SIG-M5 (cell line): ENCODE results near the gene SLC19A1.

ENCODE experiments used
- DNase-seq: peaks from one replicate; lab custom pipeline; 2025; lab: John Stamatoyannopoulos, UW

SLC19A1 gene

GRCh38 chr21:45466330-45467220 is 75.7 kb downstream of the SLC19A1 start:
- DNase-seq, result no peak

- no peak for DNase-seq
Observed at GRCh38 chr21:45465611-45466329, 76.5 kb downstream of the SLC19A1 start.

GRCh38 chr21:45465105-45465504 is 77.1 kb downstream of the SLC19A1 start:
- DNase-seq, result no peak

- DNase-seq, result no peak
Observed at GRCh38 chr21:45464309-45464708, 77.9 kb downstream of the SLC19A1 start.

GRCh38 chr21:45463871-45464270 is 78.4 kb downstream of the SLC19A1 start:
- DNase-seq, result no peak

GRCh38 chr21:45461806-45462341 is 80.4 kb downstream of the SLC19A1 start:
- no peak for DNase-seq

GRCh38 chr21:45461369-45461750 is 80.9 kb downstream of the SLC19A1 start:
- DNase-seq, result no peak

- DNase-seq, result no peak
Observed at GRCh38 chr21:45460611-45461368, 81.5 kb downstream of the SLC19A1 start.

GRCh38 chr21:45460011-45460565 is 82.2 kb downstream of the SLC19A1 start:
- DNase-seq, result no peak

GRCh38 chr21:45459171-45460010 is 82.8 kb downstream of the SLC19A1 start:
- no peak for DNase-seq

- no peak for DNase-seq
Observed at GRCh38 chr21:45458281-45459170, 83.7 kb downstream of the SLC19A1 start.

GRCh38 chr21:45457832-45458172 is 84.4 kb downstream of the SLC19A1 start:
- DNase-seq, result no peak

- DNase-seq, result no peak
Observed at GRCh38 chr21:45457161-45457831, 84.9 kb downstream of the SLC19A1 start.

- DNase-seq, result no peak
Observed at GRCh38 chr21:45456584-45457160, 85.6 kb downstream of the SLC19A1 start.

- no peak for DNase-seq
Observed at GRCh38 chr21:45455674-45456583, 86.3 kb downstream of the SLC19A1 start.

GRCh38 chr21:45454926-45455673 is 87.1 kb downstream of the SLC19A1 start:
- DNase-seq, result no peak
